ENCODE data around the gene CELA3B. TPM values are rescaled to one million over a fixed set of nuclear protein-coding genes. Genes with fewer than 3 reads are reported as not detected.
"Not testable (repeated sequence)": the region's sequence is repeated elsewhere in the genome, so short reads cannot be mapped to it uniquely, and the experiment has no call there.

Gene CELA3B
- not detected for total RNA-seq
- total RNA-seq (2013): not detected

- 93% methylated on average over 9 of the region's 9 CpGs for WGBS (ENCODE audit: insufficient coverage)
- H3K4me3 ChIP-seq (ENCODE audit: low read length); H3K4me3 Mint-ChIP-seq; H3K9me3 ChIP-seq (ENCODE audit: control insufficient read depth, insufficient read depth, low read length); H3K27me3 Mint-ChIP-seq (ENCODE audit: low read depth in 2 of 2); H3K4me1 ChIP-seq (ENCODE audit: control insufficient read depth, insufficient read depth, low read length); intact Hi-C loops (cut with micrococcal nuclease); H3K9me3 Mint-ChIP-seq; DNase-seq; H3K4me1 Mint-ChIP-seq; H3K27ac ChIP-seq (ENCODE audit: low read length); H3K36me3 ChIP-seq (ENCODE audit: control insufficient read depth, insufficient read depth, low read length); H3K36me3 Mint-ChIP-seq; ATAC-seq; H3K27ac Mint-ChIP-seq; H3K27me3 ChIP-seq (ENCODE audit: control insufficient read depth, insufficient read depth, low read length): not testable (repeated sequence)
Measured at GRCh38 chr1:21976703-21977239, at the start of gene CELA3B. Gene CELA3B (plus strand): TSS chr1:21977022. CDS start chr1:21977040, 18 bp downstream.

GRCh38 chr1:21927533-21928237, 49.1 kb upstream of the CELA3B start:
- DNase-seq (no peak), ATAC-seq (no peak)
- Mint-ChIP-seq H3K36me3 (no peaks in the 10 kb centered on the region), H3K27me3 (ENCODE audit: low read depth in 2 of 2) (peaks cover 0 to 11% of the 10 kb centered on the region in 2 donors), H3K4me3 (no peak overlapping the region), H3K4me1 (no peaks in the 10 kb centered on the region), H3K27ac (no peak overlapping the region), H3K9me3 (no peaks in the 10 kb centered on the region)
- WGBS (ENCODE audit: insufficient coverage): 91% methylated on average over 12 of the region's 12 CpGs
- intact Hi-C loops (cut with micrococcal nuclease): no loop called here
- Histone ChIP-seq H3K27me3 (ENCODE audit: control insufficient read depth, insufficient read depth, low read length) (no peaks in the 10 kb centered on the region), H3K27ac (ENCODE audit: low read length) (no peak overlapping the region), H3K9me3 (ENCODE audit: control insufficient read depth, insufficient read depth, low read length) (no peaks in the 10 kb centered on the region), H3K4me3 (ENCODE audit: low read length) (no peak overlapping the region), H3K4me1 (ENCODE audit: control insufficient read depth, insufficient read depth, low read length) (no peaks in the 10 kb centered on the region), H3K36me3 (ENCODE audit: control insufficient read depth, insufficient read depth, low read length) (no peaks in the 10 kb centered on the region)
- no peak for TF ChIP-seq CTCF (IDR thresholded peaks at IDR 0.05)

GRCh38 chr1:21930080-21930571, 46.7 kb upstream of the CELA3B start:
- no peaks in the 10 kb centered on the region for H3K27me3 ChIP-seq (ENCODE audit: control insufficient read depth, insufficient read depth, low read length)
- Mint-ChIP-seq H3K4me1 (no peaks in the 10 kb centered on the region), H3K9me3 (no peaks in the 10 kb centered on the region), H3K36me3 (no peaks in the 10 kb centered on the region), H3K27me3 (ENCODE audit: low read depth in 2 of 2) (peaks cover 0 to 20% of the 10 kb centered on the region in 2 donors), H3K27ac (no peak overlapping the region), H3K4me3 (no peak overlapping the region)
- no peak for TF ChIP-seq CTCF (IDR thresholded peaks at IDR 0.05)
- H3K9me3 ChIP-seq (ENCODE audit: control insufficient read depth, insufficient read depth, low read length): no peaks in the 10 kb centered on the region
- ATAC-seq (no peak), DNase-seq (no peak)
- no peaks in the 10 kb centered on the region for H3K36me3 ChIP-seq (ENCODE audit: control insufficient read depth, insufficient read depth, low read length)
- H3K27ac ChIP-seq (ENCODE audit: low read length): no peak overlapping the region
- intact Hi-C loops (cut with micrococcal nuclease): no loop called here
- WGBS (ENCODE audit: insufficient coverage): 76% methylated on average over 7 of the region's 8 CpGs
- H3K4me3 ChIP-seq (ENCODE audit: low read length): no peak overlapping the region
- no peaks in the 10 kb centered on the region for H3K4me1 ChIP-seq (ENCODE audit: control insufficient read depth, insufficient read depth, low read length)

- Histone ChIP-seq H3K27me3 (ENCODE audit: control insufficient read depth, insufficient read depth, low read length) (peaks cover 2% of the 10 kb centered on the region), H3K9me3 (ENCODE audit: control insufficient read depth, insufficient read depth, low read length) (no peaks in the 10 kb centered on the region), H3K4me1 (ENCODE audit: control insufficient read depth, insufficient read depth, low read length) (no peaks in the 10 kb centered on the region), H3K36me3 (ENCODE audit: control insufficient read depth, insufficient read depth, low read length) (no peaks in the 10 kb centered on the region), H3K4me3 (ENCODE audit: low read length) (no peak overlapping the region), H3K27ac (ENCODE audit: low read length) (no peak overlapping the region)
- WGBS (ENCODE audit: insufficient coverage): 97% methylated on average over 6 of the region's 6 CpGs
- Mint-ChIP-seq H3K9me3 (no peaks in the 10 kb centered on the region), H3K27me3 (ENCODE audit: low read depth in 2 of 2) (peaks cover 0 to 24% of the 10 kb centered on the region in 2 donors), H3K36me3 (no peaks in the 10 kb centered on the region), H3K4me3 (no peak overlapping the region), H3K4me1 (no peaks in the 10 kb centered on the region), H3K27ac (no peak overlapping the region)
- TF ChIP-seq CTCF (IDR thresholded peaks at IDR 0.05): no peak
- no peak for DNase-seq
- intact Hi-C loops (cut with micrococcal nuclease): no loop called here
- ATAC-seq: no peak
Measured at GRCh38 chr1:21930629-21931170, 46.1 kb upstream of the CELA3B start.
